HCT116 (cell line): ENCODE data around the gene LRRC4C.

Experiments used
- POLR2A ChIP-seq: IDR thresholded peaks from 2 replicates; pipeline ENCODE4 v1.7.0; 2011; ENCODE audit warnings: borderline replicate concordance; ENCODE audit not compliant: insufficient read depth, insufficient read length; ENCODE audit errors: extremely low read depth
- TF ChIP-seq, protein P1 (sequence below), 3 experiments: fragments of 200-600 bp in 1 of 3; sonication (generic) in 1 of 3; IDR thresholded peaks in 2 of 3; conservative IDR thresholded peaks in 1 of 3; 2 replicates each; pipeline ENCODE4 v1.5.1; 2012 to 2017; ENCODE audit warnings: low read depth in 2 of 3, low read length in 2 of 3, antibody characterized with exemption in 1 of 3, borderline replicate concordance in 1 of 3, control low read depth in 1 of 3, mild to moderate bottlenecking in 1 of 3, mixed read lengths in 1 of 3, mixed run types in 1 of 3, moderate library complexity in 1 of 3; ENCODE audit not compliant: insufficient read depth in 1 of 3

- TF ChIP-seq, protein P1, sequence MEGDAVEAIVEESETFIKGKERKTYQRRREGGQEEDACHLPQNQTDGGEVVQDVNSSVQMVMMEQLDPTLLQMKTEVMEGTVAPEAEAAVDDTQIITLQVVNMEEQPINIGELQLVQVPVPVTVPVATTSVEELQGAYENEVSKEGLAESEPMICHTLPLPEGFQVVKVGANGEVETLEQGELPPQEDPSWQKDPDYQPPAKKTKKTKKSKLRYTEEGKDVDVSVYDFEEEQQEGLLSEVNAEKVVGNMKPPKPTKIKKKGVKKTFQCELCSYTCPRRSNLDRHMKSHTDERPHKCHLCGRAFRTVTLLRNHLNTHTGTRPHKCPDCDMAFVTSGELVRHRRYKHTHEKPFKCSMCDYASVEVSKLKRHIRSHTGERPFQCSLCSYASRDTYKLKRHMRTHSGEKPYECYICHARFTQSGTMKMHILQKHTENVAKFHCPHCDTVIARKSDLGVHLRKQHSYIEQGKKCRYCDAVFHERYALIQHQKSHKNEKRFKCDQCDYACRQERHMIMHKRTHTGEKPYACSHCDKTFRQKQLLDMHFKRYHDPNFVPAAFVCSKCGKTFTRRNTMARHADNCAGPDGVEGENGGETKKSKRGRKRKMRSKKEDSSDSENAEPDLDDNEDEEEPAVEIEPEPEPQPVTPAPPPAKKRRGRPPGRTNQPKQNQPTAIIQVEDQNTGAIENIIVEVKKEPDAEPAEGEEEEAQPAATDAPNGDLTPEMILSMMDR (IDR thresholded peaks at IDR 0.05 in 2 of 3, conservative IDR thresholded peaks at IDR 0.05 in 1 of 3; ENCODE audit: borderline replicate concordance in 1 of 3, insufficient read depth in 1 of 3, low read depth in 2 of 3, low read length in 2 of 3): no peak
- no peak for TF ChIP-seq POLR2A
Observed at GRCh38 chr11:40276960-40277359, 1182.5 kb downstream of the LRRC4C start.
